Middle frontal gyrus (tissue), 1 donor: ENCODE measurements around the gene ZWILCH.
"Not testable (repeated sequence)": the region's sequence is repeated elsewhere in the genome, so short reads cannot be mapped to it uniquely, and the experiment has no call there.

Experiments used
- DNase-seq: peaks from one replicate; pipeline ENCODE4 v3.0.0-alpha.2; 2015; ENCODE audit warnings: low spot score; ENCODE audit errors: extremely low spot score

Gene ZWILCH

GRCh38 chr15:66578286-66578875, 73.3 kb downstream of the ZWILCH start:
- DNase-seq = no peak

- no peak for DNase-seq
Measured at GRCh38 chr15:66580643-66581042, 75.5 kb downstream of the ZWILCH start.

- DNase-seq = no peak
Measured at GRCh38 chr15:66581972-66582537, 76.9 kb downstream of the ZWILCH start.

DNA sequence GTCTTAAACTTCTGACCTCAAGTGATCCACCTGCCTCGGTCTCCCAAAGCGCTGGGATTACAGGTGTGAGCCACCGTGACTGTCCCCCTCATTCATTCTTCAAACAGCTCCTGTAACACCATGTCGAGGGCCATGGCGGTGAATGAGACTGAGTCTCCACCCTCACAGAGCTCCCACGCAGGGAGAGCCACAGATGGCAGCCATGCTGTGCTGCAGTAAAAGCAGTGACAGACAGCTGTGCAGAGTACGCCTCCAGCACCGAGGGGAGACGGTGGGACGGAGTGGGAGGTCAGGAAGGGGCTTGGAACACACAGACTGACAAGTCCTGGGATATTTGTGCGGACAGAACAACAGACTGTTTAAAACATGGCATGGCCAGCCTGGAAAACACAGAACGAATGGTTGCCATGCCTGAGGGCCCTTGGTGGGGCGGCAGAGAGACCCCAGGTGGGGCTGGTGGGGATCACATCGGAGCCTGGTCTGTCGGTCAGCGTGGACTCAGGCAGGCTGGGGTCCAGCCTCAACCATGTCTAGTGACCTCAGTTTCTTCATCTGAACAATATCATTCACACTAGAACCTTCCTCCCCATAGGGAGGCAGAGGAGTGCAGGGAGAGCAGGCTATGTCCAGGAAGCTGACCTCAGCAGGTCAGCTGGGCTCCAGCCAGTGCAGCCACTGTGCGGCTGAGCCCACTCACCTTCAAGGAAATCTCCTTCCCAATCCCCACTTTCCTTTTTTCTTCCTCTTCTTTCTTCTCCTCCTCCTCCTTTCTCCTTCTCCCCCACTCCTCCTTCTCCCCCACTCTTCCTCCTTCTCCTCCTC, 81.2 kb downstream of the ZWILCH start:
- DNase-seq = no peak

GRCh38 chr15:66587020-66587419, 81.9 kb downstream of the ZWILCH start:
- DNase-seq = no peak

GRCh38 chr15:66587749-66588148, 82.6 kb downstream of the ZWILCH start:
- no peak for DNase-seq

GRCh38 chr15:66588537-66588936, 83.4 kb downstream of the ZWILCH start:
- no peak for DNase-seq

GRCh38 chr15:66588971-66589370, 83.8 kb downstream of the ZWILCH start:
- no peak for DNase-seq

DNA sequence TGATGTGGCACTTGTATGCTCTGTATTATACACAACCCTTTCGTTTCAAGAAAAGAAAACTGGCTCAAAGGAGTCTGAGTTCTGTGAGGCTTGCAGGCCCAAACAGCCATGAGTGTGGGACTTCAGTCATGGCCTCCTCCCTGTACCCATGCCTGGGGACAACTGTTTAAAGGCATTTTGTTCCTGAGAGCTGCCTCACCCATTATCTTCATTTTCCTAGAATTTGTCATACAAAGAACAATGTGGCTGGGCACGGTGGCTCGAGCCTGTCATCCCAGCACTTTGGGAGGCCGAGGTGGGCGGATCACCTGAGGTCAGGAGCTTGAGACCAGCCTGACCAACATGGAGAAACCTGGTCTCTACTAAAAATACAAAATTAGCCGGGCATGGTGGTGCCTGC, 84.3 kb downstream of the ZWILCH start:
- not testable (repeated sequence) for DNase-seq

GRCh38 chr15:66590435-66590834, 85.3 kb downstream of the ZWILCH start:
- DNase-seq = no peak

DNA sequence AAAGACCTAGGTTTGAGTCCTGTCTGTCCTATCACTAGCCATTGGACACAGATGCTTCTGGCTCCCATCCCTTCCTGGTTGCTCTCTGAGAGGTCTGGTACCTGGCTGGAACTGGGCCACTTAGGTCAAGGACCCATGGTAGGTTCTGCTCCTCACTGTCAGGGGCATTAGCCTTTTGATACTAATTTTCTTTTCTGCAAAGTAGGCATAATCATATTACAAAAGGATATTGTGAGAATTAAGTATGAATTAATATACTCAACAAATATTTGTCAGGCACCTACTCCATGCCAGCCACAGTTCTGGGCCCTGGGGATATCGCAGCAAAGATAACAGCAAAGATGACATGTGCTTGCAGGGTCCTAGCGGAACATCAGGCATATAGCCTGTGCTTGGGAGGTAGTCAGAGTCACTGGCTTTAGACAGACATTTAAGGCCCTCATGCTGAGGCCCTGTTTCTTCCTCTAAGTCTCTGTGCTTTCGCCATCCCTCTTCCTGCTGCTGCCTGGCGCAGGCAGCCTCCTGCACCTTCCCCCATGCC, 86.3 kb downstream of the ZWILCH start:
- DNase-seq = no peak

DNA sequence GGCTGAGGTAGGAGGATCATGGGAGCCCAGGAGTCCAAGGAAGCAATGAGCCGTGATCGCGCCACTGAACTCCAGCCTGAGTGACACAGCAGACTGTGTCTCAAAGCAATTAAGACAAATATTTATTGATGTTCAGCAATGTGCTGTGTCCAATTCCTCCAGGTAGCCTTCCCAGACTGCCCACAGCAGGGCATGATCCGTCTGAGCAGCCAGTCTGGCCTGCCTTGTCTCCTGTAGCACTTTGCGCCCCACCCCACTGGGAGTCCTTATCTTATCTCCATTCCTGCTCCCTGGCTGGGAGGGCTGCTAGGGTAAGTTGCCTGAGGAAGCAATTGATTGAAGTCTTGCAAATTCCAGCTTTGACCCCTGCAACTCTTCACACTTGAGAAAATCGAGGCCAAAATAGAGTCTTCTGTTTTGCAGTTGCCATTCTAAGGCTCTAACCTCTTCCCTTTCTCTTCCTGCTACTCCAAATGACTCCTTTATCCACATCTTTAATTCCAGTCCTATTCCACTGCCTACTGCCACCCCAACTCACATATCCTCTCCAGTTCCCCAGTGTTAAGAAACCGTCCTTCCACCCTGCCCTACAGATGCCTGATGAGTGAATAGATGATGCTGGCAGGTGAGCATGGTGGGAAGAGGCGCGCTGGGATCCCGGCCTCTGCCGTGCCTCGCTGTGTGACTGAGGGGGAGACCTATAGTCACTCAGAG, 87.5 kb downstream of the ZWILCH start:
- no peak for DNase-seq

DNA sequence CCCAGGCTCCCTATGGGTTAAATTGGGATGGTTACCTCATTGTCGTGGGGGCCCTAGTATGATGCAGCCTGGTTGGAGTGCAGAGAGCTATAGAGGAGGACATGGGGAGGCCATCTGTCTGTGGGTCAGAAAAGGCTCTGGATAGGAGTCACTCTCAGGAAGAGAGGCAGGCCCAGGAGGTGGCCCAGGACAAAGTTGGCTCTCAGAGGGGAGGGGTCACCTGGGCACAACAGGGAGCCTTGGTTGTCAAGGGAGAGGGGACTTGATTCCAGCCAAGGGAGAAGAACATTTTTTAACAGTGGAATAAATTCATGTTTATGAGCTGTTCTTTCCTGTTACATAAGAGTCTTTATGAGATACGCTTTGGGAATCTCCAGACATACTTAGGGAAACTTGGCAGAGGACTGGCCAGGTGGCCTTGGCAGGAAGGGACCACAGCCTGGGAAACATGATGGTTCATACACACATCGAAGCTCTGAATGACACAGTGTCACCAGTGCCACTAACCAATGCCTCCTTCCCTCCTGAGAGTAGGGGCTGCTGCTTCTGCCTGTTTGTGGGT, 88.2 kb downstream of the ZWILCH start:
- no peak for DNase-seq

GRCh38 chr15:66594344-66594743, 89.2 kb downstream of the ZWILCH start:
- DNase-seq = no peak

DNA sequence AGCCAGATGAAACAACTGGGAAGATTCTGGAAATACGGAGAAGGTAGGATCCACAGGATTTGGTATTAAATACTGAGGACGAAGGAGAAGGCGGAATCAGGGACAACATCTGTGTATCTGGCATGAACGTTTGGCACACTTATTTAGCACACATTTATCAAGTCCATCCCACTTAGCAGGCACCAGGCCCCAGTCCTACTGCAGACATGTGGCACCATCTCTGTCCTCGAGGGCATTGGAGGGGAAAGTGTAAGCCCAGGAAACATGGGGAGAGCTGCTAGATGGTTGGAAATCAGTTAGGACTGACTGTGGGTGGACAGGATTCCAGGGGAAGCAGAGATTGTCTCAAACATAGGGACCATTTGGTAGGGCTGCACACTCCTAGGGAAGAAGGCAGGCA, 89.7 kb downstream of the ZWILCH start:
- DNase-seq = no peak

- DNase-seq = no peak
Measured at GRCh38 chr15:66595332-66595731, 90.2 kb downstream of the ZWILCH start.

DNA sequence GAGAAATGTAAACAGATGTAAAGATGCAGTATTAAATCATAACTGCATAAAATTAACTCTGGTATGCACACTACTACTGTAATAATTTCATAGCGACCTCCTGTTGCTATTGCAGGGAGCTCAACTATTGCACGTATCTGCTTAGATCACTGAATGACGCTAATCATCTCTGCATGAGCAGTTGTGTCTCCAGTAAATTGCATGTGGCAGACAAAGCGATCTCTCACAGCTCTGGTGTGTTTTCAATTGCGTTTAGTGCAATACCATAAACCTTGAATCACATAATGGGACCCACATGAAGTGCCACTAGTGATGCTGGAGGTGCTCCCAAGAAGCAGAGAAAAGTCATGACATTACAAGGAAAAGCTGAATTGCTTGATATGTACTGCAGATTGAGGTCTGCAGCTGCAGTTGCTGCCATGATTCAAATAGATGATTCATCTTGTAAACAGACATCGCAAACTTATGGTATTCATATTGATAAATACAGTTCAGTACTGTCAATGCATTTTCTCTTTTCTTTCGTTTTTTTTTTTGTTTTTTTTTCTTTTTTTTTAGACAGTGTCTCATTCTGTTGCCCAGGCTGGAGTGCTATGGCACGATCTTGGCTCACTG, 90.9 kb downstream of the ZWILCH start:
- DNase-seq = no peak

DNA sequence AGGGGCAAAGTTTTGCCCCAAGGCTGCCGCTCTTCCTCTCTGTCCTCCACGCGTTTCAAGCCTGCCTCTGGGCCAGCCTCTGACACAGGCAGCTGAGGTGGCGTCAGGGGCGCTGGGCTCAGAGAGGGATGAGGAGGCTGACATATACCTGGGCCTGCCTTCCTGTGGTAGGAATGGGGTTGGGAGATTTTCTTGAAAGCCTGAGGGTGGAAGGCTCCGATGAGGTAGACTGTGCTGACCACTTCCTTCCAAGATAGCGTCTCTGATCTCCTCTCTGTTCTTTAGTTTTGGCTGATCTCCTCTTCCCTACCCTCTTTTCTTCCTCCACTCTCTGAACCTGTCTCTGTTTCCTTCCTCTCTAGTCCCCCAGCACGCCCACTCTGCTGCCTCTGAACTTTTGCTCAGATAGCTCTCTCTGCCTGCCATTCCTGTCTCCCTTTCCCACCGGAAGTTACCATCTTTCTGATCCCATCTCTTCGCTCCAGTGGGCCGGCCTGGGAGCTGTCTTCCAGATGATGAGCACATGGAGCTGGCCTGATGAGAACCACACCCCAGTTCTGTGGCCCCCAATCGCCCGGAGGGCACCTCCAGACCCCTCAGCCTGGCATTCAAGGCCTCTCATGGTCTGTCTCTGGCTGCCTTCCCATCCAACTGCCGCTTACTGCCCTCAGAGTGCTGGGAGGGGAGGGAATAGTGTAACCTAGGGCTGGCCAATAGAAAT, 93.1 kb downstream of the ZWILCH start:
- DNase-seq = no peak
